NAMALWA (cell line): ENCODE results near the gene DNMT1.
"Not testable (repeated sequence)": the region's sequence is repeated elsewhere in the genome, so short reads cannot be mapped to it uniquely, and the experiment has no call there.

Experiments
- DNase-seq: peaks from one replicate; pipeline ENCODE4 v3.0.0-alpha.2; 2015; ENCODE audit warnings: low spot score

The DNMT1 gene

DNA sequence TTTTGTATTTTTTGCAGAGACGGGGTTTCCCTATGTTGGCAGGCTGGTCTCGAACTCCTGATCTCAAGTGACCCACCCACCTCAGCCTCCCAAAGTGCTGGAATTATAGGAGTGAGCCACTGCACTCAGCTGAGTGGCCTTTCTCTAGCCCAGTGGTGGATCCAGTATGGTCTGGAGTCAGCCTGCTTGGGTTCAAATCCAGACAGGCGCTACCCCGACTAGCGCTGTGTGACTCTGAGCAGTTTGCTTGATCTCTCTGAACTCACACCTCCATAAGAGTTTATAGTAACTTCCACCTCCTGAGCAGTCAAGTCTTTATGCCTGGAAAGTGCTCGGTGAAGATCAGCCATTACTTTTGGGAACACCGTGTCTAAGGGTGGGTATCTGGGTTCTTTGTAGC lies 25.9 kb upstream of the DNMT1 start:
- DNase-seq, result no peak

GRCh38 chr19:10219678-10220077 lies 24.9 kb upstream of the DNMT1 start:
- peak; percentile 86 for DNase-seq

GRCh38 chr19:10217085-10217484 lies 22.3 kb upstream of the DNMT1 start:
- no peak for DNase-seq

GRCh38 chr19:10214784-10215183 lies 20.0 kb upstream of the DNMT1 start:
- DNase-seq, result no peak

- no peak for DNase-seq
These were observed 16.9 kb upstream of the DNMT1 start for GRCh38 chr19:10211691-10212090.

DNA sequence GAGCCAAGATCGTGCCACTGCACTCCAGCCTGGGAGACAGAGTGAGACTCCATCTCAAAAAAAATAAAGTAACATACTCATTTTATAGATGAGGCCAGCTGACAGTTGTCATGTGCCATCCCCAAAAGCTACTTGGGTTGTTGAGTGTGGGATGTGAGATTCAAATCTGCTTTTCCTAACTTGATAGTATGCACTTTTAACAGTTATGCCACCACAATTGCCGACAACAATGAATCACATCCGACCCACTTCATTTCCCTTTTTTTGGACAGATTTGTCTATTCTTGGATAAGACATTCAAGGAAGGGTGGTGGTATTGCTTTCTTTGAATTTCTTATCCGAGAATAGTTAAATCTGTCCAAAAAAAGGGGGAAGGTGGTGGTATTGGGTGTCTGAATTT lies 16.3 kb upstream of the DNMT1 start:
- DNase-seq, result no peak

DNA sequence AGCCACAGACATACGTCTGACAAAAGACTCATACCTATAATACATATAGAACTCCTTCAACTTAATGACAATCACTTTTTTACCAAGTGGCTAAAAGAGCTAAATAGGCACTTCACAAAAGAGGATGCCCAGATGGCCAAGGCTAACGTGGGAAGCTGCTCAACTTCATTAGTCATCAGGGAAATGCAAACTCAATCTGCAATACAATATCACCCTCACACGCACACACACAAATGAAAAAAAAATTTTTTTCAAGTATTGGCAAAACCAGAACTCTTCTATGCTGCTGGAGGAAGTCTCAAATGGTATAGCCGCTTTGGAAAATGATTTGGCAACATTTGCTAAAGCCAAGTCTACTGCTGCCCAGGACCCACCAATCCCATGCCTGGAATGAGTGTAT lies 14.6 kb upstream of the DNMT1 start:
- no peak for DNase-seq

DNA sequence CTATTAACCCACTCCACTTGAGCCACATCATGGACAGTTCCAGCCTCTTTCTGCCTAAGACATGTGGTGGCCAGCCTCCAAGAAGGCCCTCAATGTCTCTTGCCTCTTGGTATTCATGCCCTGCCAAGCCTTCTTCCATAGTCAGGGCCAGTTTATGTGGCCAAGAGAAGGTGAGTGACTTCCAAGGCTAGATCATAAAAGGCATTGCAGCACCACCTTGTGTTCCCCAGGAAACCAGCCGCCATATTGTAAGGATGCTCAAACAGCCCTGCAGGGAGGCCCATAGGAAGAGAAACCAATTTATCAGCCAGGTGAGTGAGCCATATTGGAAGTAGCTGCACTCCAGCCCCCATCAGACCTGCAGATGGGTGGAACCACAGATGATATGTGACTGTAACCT lies 12.3 kb upstream of the DNMT1 start:
- DNase-seq, result no peak

- DNase-seq, result no peak
These were observed 11.6 kb upstream of the DNMT1 start for GRCh38 chr19:10206226-10206885.

DNA sequence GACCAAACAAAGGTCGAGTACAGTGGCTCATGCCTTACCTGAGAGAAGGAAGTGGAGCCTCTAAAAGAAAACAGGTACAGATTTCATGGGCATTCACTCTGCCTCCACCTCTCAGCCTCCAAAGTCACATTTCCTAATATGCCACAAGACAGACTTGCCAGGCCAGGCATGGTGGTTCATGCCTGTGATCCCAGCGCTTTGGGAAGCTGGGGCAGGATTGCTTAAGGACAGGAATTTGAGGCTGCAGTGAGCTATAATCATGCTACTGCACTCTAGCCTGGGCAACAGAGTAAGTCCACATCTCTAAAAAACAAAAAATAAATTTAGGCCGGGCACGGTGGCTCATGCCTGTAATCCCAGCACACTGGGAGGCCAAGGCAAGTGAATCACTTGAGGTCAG lies 10.9 kb upstream of the DNMT1 start:
- no peak for DNase-seq

- DNase-seq, result no peak
These were observed 8.9 kb upstream of the DNMT1 start for GRCh38 chr19:10203686-10204085.

DNA sequence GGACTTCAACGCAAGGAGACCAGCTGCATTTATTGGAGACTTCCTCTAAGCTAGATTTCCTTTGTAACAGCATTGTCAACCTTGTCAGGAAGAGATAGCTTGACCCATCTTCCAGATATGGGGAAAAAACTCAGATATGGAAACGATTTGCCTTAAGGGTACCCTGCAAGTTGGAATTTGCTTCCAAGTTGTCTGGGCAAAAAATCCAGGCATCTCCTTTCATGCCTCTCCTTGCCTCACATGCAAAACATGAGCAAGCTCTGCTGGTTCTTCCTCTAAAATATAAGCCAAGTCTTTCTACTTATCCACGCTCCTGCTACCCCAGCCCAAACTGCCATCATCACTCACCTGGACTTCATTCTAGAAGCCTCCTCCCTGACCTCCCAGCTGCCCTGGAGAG lies 6.4 kb upstream of the DNMT1 start:
- DNase-seq, result no peak

DNA sequence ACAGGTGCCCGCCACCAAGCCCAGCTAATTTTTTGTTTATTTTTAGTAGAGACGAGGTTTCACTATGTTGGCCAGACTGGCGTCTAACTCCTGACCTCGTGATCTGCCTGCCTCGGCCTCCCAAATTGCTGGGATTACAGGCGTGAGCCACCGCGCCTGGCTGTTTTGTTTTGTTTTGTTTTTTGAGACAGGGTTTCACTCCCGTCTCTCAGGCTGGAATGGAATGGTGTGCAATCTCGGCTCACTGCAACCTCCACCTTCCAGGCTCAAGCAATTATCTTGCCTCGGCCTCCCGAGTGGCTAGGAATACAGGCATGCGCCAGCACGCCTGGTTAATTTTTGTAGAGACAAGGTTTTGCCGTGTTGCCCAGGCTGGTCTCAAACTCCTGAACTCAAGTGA lies 5.3 kb upstream of the DNMT1 start:
- DNase-seq, result not testable (repeated sequence)

DNA sequence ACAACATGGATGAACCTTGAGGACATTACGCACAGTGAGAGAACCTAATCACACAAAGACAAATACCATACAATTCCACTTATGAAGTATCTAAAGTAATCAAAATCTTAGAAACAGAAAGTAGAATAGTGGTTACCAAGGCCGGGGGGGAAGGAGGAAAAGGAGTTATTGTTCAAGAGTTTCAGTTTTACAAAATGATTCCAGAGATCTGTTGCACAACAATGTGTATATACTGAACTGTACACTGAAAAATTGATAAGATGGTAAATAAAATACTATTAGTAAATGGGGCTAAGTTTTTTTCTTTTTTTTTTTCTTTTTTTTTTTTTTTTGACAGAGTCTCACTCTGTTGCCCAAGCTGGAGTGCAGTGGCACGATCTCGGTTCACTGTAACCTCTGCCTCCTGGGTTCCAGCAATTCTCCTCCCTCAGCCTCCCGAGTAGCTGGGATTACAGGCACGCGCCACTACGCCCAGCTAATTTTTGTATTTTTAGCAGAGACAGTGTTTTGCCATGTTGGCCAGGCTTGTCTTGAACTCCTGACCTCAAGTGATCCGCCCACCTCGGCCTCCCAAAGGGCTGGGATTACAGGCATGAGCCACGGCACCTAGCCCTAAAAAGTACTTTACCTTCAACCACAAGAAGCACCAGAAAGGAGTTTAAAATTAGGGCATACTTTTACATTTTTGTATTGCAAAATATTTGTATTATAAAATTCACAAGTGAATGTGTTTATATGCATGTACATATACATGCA lies 4.3 kb upstream of the DNMT1 start:
- DNase-seq, result peak; percentile 40

DNA sequence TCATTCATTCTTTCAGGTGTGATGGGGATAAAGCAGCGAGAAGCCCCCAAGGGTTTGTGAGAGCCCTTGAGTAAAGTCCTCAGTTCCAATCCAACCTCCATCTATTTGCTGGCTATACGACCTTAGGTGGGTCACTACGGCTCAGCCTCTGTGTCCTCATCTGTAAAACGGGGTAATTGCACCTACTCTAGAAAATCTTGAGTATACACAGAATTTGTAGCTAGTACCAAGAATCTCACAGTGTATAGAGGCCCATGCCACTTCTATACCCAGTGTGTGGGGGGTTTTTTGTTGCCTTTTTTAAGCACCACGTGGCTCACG lies 406 bp upstream of the DNMT1 start:
- no peak for DNase-seq

GRCh38 chr19:10193790-10194499 lies 808 bp downstream of the DNMT1 start:
- DNase-seq, result peak; percentile 51

DNA sequence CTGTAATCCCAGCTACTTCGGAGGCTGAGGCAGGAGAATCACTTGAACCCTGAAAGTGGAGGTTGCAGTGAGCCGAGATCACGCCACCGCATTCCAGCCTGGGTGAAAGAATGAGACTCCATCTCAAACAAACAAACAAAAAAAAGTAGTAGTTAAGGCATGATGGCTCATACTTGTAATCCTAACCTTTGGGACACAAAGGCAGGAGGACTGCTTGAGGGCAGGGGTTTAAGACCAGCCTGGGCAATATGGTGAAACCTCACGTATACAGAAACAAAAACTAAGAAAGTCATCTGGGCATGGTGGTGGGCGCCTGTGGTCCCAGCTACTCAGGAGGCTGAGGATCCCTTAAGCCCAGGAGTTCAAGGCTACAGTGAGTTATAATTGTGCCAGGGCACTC lies 1.8 kb downstream of the DNMT1 start:
- DNase-seq, result no peak

GRCh38 chr19:10191347-10191746 lies 3.4 kb downstream of the DNMT1 start:
- DNase-seq, result no peak

DNA sequence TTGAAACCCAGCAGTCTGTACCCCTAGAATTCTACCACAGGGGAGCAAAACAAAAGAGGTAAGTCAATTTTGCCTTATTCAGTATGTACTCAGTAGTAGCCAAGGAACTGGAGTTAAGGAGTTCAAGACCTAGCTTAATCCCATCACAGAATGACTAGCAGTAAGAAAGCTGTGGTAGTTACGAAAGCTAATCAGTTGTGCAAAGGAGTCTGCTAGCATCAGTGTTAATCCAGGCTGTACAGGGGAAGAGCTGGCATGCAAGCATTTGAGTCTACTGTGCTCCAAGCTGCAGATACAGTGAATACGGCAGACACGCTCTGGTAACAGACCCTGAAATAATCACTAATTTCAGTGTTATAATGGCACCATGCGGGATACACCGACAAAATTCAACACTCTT lies 4.7 kb downstream of the DNMT1 start:
- DNase-seq, result no peak

DNA sequence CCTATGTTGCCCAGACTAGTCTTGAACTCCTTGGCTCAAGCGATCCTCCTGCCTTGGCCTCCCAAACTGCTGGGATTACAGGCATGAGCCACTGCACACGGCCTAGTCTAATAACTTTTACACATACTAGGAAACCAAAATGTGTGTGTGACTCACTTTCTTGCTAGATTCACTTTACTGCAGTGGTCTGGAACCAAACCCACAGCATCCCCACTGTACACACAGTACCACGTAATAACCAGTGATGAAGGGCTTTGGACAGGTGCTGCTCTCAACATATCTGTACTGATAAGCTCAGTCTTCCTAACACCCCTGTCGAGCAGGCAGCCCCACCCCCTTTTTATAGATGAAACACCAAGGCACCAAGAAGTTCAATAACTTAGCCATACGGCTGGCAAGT lies 5.1 kb downstream of the DNMT1 start:
- no peak for DNase-seq

DNA sequence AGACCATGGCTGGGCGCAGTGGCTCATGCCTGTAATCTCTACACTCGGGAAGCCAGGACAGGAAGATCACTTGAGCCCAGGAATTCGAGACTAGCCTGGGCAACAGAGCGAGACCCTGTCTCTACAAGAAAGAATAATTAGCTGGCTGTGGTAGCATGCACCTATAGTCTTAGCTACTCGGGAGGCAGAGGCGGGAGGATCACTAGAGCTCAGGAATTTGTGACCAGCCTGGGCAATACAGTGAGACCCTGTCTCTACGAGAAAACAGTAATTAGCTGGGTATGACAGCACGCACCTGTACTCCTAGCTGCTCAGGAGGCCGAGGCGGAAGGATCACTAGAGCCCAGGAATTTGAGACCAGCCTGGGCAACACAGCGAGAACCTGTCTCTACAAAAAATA lies 7.4 kb downstream of the DNMT1 start:
- no peak for DNase-seq

DNA sequence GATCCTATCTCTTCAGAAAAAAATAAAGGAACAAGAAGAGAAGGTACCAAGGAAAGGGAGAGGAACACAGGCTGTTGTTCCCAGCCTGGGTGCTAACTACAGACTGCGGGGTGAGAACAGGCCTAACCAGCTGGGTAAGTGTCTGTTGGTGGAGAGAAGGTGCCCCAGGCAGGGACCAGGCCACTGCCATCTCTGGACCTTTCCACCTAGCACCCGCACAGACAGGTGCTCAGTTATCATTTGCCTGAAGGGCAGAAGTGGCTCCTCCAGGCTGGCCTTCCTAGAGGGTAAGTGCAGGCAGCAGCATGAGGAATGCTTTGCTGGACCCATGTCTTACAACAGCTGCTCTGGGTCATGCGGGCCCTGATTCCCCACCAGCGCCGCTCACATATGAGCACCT lies 10.1 kb downstream of the DNMT1 start:
- no peak for DNase-seq

GRCh38 chr19:10183926-10184325 lies 10.8 kb downstream of the DNMT1 start:
- no peak for DNase-seq

DNA sequence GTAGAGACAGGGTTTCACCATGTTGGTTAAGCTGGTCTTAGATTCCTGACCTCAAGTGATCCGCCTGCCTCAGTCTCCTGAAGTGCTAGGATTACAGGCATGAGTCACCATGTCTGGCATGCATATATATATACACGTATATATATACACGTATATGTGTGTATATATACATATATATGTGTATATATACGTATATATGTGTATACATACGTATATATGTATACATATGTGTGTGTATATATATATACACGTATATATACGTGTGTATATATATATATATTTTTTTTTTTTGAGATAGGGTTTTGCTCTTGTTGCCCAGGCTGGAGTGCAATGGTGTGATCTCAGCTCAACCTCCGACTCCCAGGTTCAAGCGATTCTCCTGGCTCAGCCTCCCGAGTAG lies 11.9 kb downstream of the DNMT1 start:
- no peak for DNase-seq
